Erythroblast (primary cell): Measurements from ENCODE around the gene ZNF746.

ENCODE experiments used
- GATA1 ChIP-seq: IDR thresholded peaks from 2 replicates; pipeline ENCODE4 v1.6.1; 2011; ENCODE audit warnings: low read depth, mild to moderate bottlenecking, control low read depth, low read length, moderate library complexity
- POLR2A ChIP-seq: IDR thresholded peaks from 2 replicates; pipeline ENCODE4 v1.6.1; 2011; ENCODE audit warnings: mild to moderate bottlenecking, low read length

DNA sequence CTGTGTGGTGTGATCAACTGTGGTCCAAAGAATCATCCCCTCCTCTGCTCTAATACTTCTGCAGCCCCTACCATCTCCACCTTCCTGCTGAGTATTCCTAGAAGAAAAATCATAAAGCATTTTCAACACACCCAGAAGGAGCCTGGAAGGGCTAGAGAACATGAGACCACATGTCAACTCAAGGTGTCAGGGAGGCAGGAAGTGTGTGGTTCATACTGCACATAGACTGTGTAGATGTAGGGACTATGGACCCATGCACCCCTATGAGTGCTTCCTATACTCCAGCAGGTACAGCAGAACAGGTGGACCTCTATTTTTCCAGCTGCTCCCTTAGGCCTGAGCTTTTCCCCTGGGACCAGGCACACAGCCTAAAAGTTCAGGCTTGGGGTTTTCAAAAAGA, 2.6 kb upstream of the ZNF746 start:
- TF ChIP-seq POLR2A (no peak), GATA1 (no peak)
